GM21526 (cell line): ENCODE measurements around the gene ELK4.

Experiments used
- ATAC-seq: cut with Tn5 transposase; IDR thresholded peaks from one replicate; pipeline ENCODE4 v1.9.1; 2021; ENCODE audit warnings: moderate library complexity; ENCODE audit not compliant: unreplicated experiment, low FRiP score

ELK4 gene

GRCh38 chr1:205569411-205570172 lies 62.2 kb downstream of the ELK4 start:
- ATAC-seq = no peak

- no peak for ATAC-seq
These were observed 63.1 kb downstream of the ELK4 start for GRCh38 chr1:205568469-205569361.

- ATAC-seq = no peak
These were observed 63.7 kb downstream of the ELK4 start for GRCh38 chr1:205568135-205568468.

- ATAC-seq = no peak
These were observed 64.1 kb downstream of the ELK4 start for GRCh38 chr1:205567716-205568115.

GRCh38 chr1:205565799-205566198 lies 66.0 kb downstream of the ELK4 start:
- ATAC-seq = no peak

GRCh38 chr1:205563927-205564441 lies 67.8 kb downstream of the ELK4 start:
- ATAC-seq = no peak

GRCh38 chr1:205561501-205562203 lies 70.2 kb downstream of the ELK4 start:
- no peak for ATAC-seq
